Kidney epithelial cell (primary cell): ENCODE results near the gene E2F1. TPM values are rescaled to one million over a fixed set of nuclear protein-coding genes. Genes with fewer than 3 reads are reported as not detected.

Experiments
- DNase-seq: peaks from one replicate; pipeline ENCODE4 v3.0.0-alpha.2; 2010; ENCODE audit warnings: low read depth
- H3K27me3 ChIP-seq: 2 replicates; pipeline ENCODE4 v1.6.0; 2011; ENCODE audit warnings: low read length; ENCODE audit not compliant: control insufficient read depth, insufficient read depth
- H3K36me3 ChIP-seq: 2 replicates; pipeline ENCODE4 v1.5.1; 2011; ENCODE audit warnings: low read length; ENCODE audit not compliant: control insufficient read depth, insufficient read depth
- H3K4me3 ChIP-seq: 2 replicates; pipeline ENCODE4 v1.5.1; 2011; ENCODE audit warnings: low read depth, mild to moderate bottlenecking, control low read depth, low read length
- CTCF ChIP-seq: IDR thresholded peaks from 2 replicates; pipeline ENCODE4 v1.5.1; 2011; ENCODE audit warnings: mild to moderate bottlenecking, moderate library complexity, low read length, control low read depth, inconsistent platforms; ENCODE audit not compliant: insufficient read depth, poor library complexity, severe bottlenecking
- total RNA-seq: library from RNA; depleted of rRNA; stranded (reverse); fragments of >200 nt; gene quantifications from 2 replicates; pipeline ENCODE4 v1.2.3, GENCODE V29; 2015

The E2F1 gene
- total RNA-seq, 1 donor from 2014 or later = 4.1 TPM

- Histone ChIP-seq H3K36me3 (no peaks in the 10 kb centered on the region), H3K27me3 (no peaks in the 10 kb centered on the region), H3K4me3 (no peak overlapping the region)
- DNase-seq = no peak
- no peak for TF ChIP-seq CTCF
Measured at GRCh38 chr20:33725607-33726264, 39.6 kb upstream of the E2F1 start.

DNA sequence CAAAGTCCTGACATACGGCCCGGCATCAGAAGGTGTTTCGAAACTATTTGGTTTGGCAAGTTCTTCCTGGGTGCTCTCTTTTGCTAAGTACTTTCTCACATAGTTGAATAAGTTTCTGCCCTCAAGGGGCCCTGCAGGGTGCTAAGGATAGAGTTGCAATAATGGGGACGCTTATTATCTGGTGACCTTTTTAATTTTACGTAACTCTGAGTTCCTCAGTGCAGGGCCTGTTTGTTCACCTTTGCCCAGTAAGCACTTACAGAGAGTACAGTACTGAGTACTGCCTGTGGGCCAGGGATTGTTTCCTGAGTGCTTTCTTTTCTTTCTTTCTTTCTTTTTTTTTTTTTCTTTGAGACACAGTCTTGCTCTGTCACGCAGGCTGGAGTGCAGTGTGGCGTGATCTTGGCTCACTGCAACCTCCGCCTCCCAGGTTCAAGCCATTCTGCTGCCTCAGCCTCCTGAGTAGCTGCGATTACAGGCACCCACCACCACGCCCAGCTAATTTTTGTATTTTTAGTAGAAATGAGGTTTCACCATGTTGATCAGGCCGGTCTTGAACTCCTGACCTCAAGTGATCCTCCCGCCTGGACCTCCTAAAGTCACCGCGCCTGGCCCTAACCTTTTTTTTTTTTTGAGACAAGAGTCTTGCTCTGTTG is 38.4 kb upstream of the E2F1 start:
- no peaks in the 10 kb centered on the region for H3K36me3 ChIP-seq
- TF ChIP-seq CTCF = no peak
- DNase-seq = no peak
- no peak overlapping the region for H3K4me3 ChIP-seq
- no peaks in the 10 kb centered on the region for H3K27me3 ChIP-seq

DNA sequence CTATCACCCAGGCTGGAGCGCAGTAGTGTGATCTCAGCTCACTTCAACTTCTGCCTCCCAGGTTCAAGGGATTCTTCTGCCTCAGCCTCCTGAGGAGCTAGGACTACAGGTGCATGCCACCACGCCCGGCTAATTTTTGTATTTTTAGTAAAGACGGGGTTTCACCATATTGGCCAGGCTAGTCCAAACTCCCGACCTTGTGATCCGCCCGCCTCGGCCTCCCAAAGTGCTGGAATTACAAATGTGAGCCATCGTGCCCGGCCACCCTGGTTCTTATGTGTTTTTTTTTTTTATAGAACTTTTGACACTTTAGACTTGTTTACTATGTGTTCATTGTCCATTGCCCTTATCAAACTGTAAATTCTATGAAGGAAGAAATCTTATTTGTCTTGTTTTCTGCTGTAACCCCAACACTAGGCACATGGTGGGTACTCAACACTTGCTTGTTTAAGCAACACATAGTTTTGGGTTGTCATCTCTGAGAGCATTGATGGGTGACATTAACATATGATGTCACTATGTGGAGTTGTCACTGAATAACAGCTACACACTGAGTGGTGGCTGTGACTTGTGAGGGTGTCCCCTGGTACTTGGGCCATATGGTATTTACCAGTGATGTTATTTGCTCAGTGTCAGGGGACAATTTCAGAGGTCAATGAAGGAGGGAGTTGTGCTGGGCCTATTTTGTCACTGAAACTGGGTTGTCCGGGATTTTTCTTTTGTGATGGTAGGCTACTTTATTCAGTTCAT is 35.4 kb upstream of the E2F1 start:
- DNase-seq = no peak
- Histone ChIP-seq H3K27me3 (no peaks in the 10 kb centered on the region), H3K4me3 (no peak overlapping the region), H3K36me3 (no peaks in the 10 kb centered on the region)
- no peak for TF ChIP-seq CTCF

DNA sequence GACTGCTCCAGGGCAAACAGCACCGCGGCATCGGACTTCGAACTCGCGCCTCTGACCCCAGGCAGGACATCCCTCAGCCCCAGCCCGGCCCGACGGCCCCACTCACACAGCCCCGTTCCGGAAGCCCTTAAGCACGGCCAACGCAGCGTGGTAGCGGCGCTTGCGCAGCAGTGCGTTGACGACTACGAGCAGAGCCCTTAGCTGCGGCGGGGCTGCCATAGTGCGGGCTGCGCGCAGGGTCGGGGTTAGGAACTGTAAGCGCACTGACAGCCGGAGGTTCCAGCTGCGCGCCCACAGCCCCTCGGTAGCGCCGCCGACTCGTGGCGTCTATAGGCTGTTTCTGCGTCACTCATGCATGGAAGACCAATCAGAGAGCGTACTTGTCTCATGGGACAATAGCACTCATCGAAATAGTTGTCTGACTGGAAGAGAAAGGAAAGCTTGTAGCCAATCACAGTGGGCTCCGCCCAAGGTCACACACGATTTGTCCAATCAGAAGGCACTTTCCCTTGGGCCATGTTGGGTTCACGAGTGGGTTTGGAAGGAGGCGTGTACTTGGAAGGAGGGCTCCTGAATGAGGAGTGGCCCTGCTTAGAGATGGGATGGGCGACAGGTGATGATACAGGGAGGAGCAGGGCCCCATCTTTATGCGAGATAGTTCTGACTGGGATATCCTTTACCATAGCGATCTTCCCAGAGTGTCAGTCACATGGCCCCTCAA is 34.0 kb upstream of the E2F1 start, which contains the start of gene PXMP4:
Gene PXMP4, minus strand, starts transcription at position 322 of the 721 bp plus-strand sequence. Its CDS starts 103 bp downstream, at position 219.
- no peaks in the 10 kb centered on the region for H3K36me3 ChIP-seq

More for the DNA sequence above, 34.0 kb upstream of the E2F1 start, which contains the start of gene PXMP4:
- H3K27me3 ChIP-seq = no peaks in the 10 kb centered on the region
- DNase-seq = peak; percentile 92
- peak within 1 kb of the TSS; percentile 69 for H3K4me3 ChIP-seq
- TF ChIP-seq CTCF = no peak
